Omental fat pad (tissue), 4 donors: ENCODE measurements around the gene IL16. TPM values are rescaled to one million over a fixed set of nuclear protein-coding genes. Genes with fewer than 3 reads are reported as not detected.

Experiments
- ATAC-seq: fragments of 150-250 bp; one replicate; pipeline ENCODE4 v1.9.1; 2016; ENCODE audit warnings: mild to moderate bottlenecking, moderate library complexity; ENCODE audit not compliant: low FRiP score
- DNase-seq: peaks from one replicate; pipeline ENCODE4 v3.0.0-alpha.2; 2019; ENCODE audit warnings: low spot score
- CTCF ChIP-seq, 3 donors: fragments of 450-650 bp; IDR thresholded peaks; one replicate each; pipeline ENCODE4 v1.5.1; 2016 to 2017; ENCODE audit warnings: antibody characterized with exemption in 3 of 3, mild to moderate bottlenecking in 3 of 3, moderate library complexity in 2 of 3
- total RNA-seq, 4 donors: library from RNA; depleted of rRNA; stranded (reverse); fragments of >200 nt; gene quantifications; one replicate each; pipeline ENCODE4 v1.1.0, GENCODE V29; 2016

IL16 gene
- total RNA-seq, 4 donors from 2014 or later, result 22.7 to 45.8 (median 34.4) TPM

- DNase-seq, result no peak
- no peak for ATAC-seq
- no peak for TF ChIP-seq CTCF (IDR thresholded peaks at IDR 0.05)
Measured at GRCh38 chr15:81227716-81228115, 31.0 kb downstream of the IL16 start.

- ATAC-seq (peak; percentile 86), DNase-seq (no peak)
- TF ChIP-seq CTCF (IDR thresholded peaks at IDR 0.05), result no peak
Measured at GRCh38 chr15:81229586-81229985, 32.9 kb downstream of the IL16 start.

DNA sequence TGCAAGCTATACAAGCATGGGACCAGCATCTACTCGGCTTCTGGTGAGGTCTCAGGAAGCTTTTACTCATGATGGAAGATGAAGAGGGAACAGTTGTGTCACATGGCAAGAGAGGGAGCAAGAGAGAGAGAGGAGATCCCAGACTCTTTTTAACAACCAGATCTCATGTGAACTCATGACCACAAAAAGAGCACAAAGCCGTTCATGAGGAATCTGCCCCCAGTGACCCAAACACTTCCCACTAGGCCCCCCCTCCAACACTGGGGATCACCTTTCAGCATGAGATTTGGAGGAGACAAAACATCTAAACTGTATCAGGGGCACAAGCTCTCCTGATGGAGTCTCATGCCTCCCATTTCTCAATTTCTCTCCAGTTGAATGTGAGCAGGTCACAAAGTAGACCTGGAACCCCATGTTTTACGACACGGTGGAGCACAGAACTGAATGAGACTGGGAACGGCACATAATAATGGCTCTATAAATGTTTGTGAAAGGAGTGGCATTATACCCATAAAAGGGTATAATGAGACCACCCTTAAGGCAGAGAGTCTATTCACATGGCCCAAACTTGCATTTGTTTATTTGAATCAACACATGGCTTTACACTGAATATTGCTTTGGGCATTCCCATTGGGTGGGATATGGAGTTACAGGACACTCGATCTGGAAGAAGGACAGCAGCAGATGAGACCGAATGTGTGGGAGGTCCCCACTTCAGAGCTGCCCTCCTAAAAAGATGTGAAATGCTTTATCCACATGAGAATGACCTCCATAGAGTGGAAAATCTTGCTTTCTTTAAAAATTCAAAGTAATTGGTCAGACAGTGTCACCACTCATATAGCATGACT lies 38.8 kb downstream of the IL16 start:
- ATAC-seq (no peak), DNase-seq (no peak)
- no peak for TF ChIP-seq CTCF (IDR thresholded peaks at IDR 0.05)

- DNase-seq, result no peak
- ATAC-seq, result peak; percentile 38
- no peak for TF ChIP-seq CTCF (IDR thresholded peaks at IDR 0.05)
Measured at GRCh38 chr15:81239190-81239589, 42.5 kb downstream of the IL16 start.

- no peak for TF ChIP-seq CTCF (IDR thresholded peaks at IDR 0.05)
- no peak for ATAC-seq
- no peak for DNase-seq
Measured at GRCh38 chr15:81242778-81243177, 46.1 kb downstream of the IL16 start.

- ATAC-seq, result no peak
- no peak for TF ChIP-seq CTCF (IDR thresholded peaks at IDR 0.05)
- no peak for DNase-seq
Measured at GRCh38 chr15:81244306-81244705, 47.6 kb downstream of the IL16 start.

DNA sequence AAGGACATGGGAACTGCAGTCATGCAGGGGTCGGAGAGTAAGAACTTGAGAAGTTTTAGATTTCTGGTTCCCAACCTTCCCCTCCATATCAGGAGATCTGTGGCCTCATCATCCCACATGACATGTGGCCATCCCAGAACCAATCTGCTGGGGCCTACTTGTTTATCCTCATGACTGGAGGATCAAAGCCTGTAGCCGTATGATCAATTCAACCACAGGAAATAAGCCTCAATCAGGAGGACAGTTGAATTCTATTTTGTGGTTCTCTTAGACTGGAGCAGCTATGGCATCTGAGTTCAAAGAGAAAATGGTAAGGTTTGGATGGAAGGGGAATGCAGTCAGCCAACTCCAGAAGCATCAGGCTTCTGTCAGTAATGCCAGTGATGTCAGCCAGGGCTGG lies 57.2 kb downstream of the IL16 start:
- no peak for ATAC-seq
- no peak for TF ChIP-seq CTCF (IDR thresholded peaks at IDR 0.05)

More for the DNA sequence above, 57.2 kb downstream of the IL16 start:
- no peak for DNase-seq
